ENCODE measurements around the gene PLPP7.

DNA sequence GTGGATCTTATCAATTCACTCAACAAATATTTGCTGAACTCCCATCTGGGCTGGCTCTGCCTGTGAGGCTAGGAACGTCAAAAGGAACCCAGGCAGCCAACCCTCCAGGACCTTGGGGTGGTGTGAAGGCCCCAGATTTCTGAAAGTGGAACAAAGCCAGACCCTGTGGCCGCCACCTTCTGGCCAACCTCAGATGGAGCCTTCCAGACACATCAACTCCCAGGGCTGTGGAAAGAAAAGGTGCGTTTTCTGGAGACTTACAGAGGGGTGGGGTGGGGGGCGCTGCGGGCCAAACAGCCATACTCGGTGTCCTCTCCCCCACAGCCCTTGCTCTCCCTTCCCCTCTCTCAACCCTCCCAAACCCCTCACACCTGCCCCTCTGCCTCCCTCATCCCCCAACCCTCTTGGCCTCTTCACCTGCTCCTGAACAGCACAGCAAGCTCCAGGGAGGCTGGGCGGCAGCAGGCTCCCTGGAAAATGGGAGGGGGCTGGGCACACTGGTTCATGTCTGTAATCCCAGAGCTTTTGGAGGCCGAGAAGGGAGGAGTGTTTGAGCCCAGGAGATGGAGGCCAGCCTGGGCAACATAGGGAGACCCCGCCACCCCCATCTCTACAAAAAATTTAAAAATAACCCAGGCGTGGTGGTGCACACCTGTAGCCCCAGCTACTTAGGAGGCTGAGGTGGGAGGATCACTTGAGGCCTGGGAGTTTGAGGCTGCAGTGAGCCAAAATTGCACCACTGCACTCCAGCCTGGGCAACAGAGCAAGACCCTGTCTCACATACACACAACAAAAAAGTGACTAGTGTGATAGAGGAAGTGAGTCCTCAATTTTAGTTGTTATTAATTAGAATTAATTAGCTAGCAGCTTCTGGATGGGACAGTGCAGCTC, 59.4 kb downstream of the PLPP7 start:
- no peak for TF ChIP-seq GATA2 (IDR thresholded peaks at IDR 0.05; ENCODE audit: low read depth, low read length)
- TF ChIP-seq GATA3 (IDR thresholded peaks at IDR 0.05; ENCODE audit: low read depth, low read length), result no peak
